GM23338 (cell line): ENCODE data around the gene MATR3.

Source experiments
- CREB1 ChIP-seq: fragments of 250-450 bp; sonication (Bioruptor Pico); IDR thresholded peaks from 2 replicates; pipeline ENCODE4 v1.5.0; 2020; ENCODE audit warnings: low read depth, mild to moderate bottlenecking, moderate library complexity
- CTCF ChIP-seq, 2 experiments: fragments of 200-600 bp in 1 of 2; sonication (generic) in 1 of 2; conservative IDR thresholded peaks; 2 replicates each; pipeline versions ENCODE4 v1.5.1 to v1.6.1; 2016 to 2017; ENCODE audit warnings: antibody characterized with exemption in 2 of 2, low read depth in 2 of 2, mild to moderate bottlenecking in 2 of 2, moderate library complexity in 1 of 2
- ETS1 ChIP-seq: IDR thresholded peaks from 2 replicates; pipeline ENCODE4 v1.6.1; 2016; ENCODE audit warnings: antibody characterized with exemption
- EZH2 ChIP-seq: fragments of 200-600 bp; sonication (generic); IDR thresholded peaks from one replicate; pipeline ENCODE4 v1.8.0; 2017; ENCODE audit warnings: antibody characterized with exemption, mild to moderate bottlenecking, low read depth; ENCODE audit not compliant: unreplicated experiment
- EZH2phosphoT487 ChIP-seq: fragments of 200-600 bp; sonication (generic); IDR thresholded peaks from one replicate; pipeline ENCODE4 v1.8.1; 2018; ENCODE audit warnings: antibody characterized with exemption; ENCODE audit not compliant: unreplicated experiment
- JUNB ChIP-seq: IDR thresholded peaks from one replicate; pipeline ENCODE4 v1.6.1; 2016; ENCODE audit warnings: antibody characterized with exemption; ENCODE audit not compliant: unreplicated experiment
- POLR2AphosphoS5 ChIP-seq: IDR thresholded peaks from 2 replicates; pipeline ENCODE4 v1.6.1; 2016; ENCODE audit warnings: antibody characterized with exemption, low read depth
- REST ChIP-seq: IDR thresholded peaks from one replicate; pipeline ENCODE4 v1.6.1; 2018; ENCODE audit warnings: antibody characterized with exemption; ENCODE audit not compliant: unreplicated experiment
- STAT1 ChIP-seq: IDR thresholded peaks from one replicate; pipeline ENCODE4 v1.6.1; 2016; ENCODE audit warnings: antibody characterized with exemption; ENCODE audit not compliant: unreplicated experiment
- ZNF114 ChIP-seq: fragments of 250-450 bp; sonication (Bioruptor Pico); IDR thresholded peaks from 2 replicates; pipeline ENCODE4 v1.5.0; 2020; ENCODE audit warnings: mild to moderate bottlenecking, moderate library complexity
- TF ChIP-seq, protein P1 (sequence below): fragments of 250-450 bp; sonication (Bioruptor Pico); IDR thresholded peaks from 2 replicates; pipeline ENCODE4 v1.5.0; 2020; ENCODE audit warnings: mild to moderate bottlenecking, moderate library complexity

- TF ChIP-seq CTCF (conservative IDR thresholded peaks at IDR 0.05; ENCODE audit: low read depth in 2 of 2), result no peak
- TF ChIP-seq POLR2AphosphoS5, result no peak
- no peak for TF ChIP-seq REST
- no peak for TF ChIP-seq EZH2phosphoT487
- no peak for TF ChIP-seq STAT1
- TF ChIP-seq JUNB, result no peak
- no peak for TF ChIP-seq EZH2
- TF ChIP-seq CREB1, result no peak
- TF ChIP-seq, protein P1, sequence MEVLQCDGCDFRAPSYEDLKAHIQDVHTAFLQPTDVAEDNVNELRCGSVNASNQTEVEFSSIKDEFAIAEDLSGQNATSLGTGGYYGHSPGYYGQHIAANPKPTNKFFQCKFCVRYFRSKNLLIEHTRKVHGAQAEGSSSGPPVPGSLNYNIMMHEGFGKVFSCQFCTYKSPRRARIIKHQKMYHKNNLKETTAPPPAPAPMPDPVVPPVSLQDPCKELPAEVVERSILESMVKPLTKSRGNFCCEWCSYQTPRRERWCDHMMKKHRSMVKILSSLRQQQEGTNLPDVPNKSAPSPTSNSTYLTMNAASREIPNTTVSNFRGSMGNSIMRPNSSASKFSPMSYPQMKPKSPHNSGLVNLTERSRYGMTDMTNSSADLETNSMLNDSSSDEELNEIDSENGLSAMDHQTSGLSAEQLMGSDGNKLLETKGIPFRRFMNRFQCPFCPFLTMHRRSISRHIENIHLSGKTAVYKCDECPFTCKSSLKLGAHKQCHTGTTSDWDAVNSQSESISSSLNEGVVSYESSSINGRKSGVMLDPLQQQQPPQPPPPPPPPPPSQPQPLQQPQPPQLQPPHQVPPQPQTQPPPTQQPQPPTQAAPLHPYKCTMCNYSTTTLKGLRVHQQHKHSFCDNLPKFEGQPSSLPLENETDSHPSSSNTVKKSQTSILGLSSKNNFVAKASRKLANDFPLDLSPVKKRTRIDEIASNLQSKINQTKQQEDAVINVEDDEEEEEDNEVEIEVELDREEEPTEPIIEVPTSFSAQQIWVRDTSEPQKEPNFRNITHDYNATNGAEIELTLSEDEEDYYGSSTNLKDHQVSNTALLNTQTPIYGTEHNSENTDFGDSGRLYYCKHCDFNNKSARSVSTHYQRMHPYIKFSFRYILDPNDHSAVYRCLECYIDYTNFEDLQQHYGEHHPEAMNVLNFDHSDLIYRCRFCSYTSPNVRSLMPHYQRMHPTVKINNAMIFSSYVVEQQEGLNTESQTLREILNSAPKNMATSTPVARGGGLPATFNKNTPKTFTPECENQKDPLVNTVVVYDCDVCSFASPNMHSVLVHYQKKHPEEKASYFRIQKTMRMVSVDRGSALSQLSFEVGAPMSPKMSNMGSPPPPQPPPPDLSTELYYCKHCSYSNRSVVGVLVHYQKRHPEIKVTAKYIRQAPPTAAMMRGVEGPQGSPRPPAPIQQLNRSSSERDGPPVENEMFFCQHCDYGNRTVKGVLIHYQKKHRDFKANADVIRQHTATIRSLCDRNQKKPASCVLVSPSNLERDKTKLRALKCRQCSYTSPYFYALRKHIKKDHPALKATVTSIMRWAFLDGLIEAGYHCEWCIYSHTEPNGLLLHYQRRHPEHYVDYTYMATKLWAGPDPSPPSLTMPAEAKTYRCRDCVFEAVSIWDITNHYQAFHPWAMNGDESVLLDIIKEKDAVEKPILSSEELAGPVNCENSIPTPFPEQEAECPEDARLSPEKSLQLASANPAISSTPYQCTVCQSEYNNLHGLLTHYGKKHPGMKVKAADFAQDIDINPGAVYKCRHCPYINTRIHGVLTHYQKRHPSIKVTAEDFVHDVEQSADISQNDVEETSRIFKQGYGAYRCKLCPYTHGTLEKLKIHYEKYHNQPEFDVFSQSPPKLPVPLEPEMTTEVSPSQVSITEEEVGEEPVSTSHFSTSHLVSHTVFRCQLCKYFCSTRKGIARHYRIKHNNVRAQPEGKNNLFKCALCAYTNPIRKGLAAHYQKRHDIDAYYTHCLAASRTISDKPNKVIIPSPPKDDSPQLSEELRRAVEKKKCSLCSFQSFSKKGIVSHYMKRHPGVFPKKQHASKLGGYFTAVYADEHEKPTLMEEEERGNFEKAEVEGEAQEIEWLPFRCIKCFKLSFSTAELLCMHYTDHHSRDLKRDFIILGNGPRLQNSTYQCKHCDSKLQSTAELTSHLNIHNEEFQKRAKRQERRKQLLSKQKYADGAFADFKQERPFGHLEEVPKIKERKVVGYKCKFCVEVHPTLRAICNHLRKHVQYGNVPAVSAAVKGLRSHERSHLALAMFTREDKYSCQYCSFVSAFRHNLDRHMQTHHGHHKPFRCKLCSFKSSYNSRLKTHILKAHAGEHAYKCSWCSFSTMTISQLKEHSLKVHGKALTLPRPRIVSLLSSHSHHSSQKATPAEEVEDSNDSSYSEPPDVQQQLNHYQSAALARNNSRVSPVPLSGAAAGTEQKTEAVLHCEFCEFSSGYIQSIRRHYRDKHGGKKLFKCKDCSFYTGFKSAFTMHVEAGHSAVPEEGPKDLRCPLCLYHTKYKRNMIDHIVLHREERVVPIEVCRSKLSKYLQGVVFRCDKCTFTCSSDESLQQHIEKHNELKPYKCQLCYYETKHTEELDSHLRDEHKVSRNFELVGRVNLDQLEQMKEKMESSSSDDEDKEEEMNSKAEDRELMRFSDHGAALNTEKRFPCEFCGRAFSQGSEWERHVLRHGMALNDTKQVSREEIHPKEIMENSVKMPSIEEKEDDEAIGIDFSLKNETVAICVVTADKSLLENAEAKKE (CRISPR knock-in tag), result no peak
- no peak for TF ChIP-seq ZNF114
- TF ChIP-seq ETS1, result no peak
Measured at GRCh38 chr5:139263536-139263935, 30.0 kb upstream of the MATR3 start.
